GM12878 (cell line): ENCODE data around the gene LPAR5. TPM values are rescaled to one million over a fixed set of nuclear protein-coding genes. Genes with fewer than 3 reads are reported as not detected.
A peak's percentile ranks its signal among the peaks of the same experiment; 100 is the strongest.

ENCODE experiments used
- ATAC-seq: fragments of 200-7000 bp; cut with Tn5 transposase; 3 replicates; pipeline ENCODE4 v1.9.1; 2020; ENCODE audit warnings: mild to moderate bottlenecking, moderate library complexity
- BruUV-seq: library from RNA; stranded (reverse); fragments of 400-500 nt; replicated peaks from 2 replicates; lab custom pipeline; 2021; lab: Mats Ljungman, UMichigan
- CTCF ChIA-PET: fragments of 300-600 bp; sonication (Branson Sonifier 250); formaldehyde crosslinking; extraction: SDS; loops from one replicate; lab custom pipeline; 2021; ENCODE audit warnings: inconsistent platforms; lab: Yijun Ruan, JAX
- POLR2A ChIA-PET: fragments of 350-600 bp; formaldehyde crosslinking; extraction: SDS; loops from one replicate; lab custom pipeline; 2021; ENCODE audit warnings: inconsistent platforms; lab: Charles Lee
- RAD21 ChIA-PET: fragments of 300-600 bp; sonication (Branson Sonifier 250); formaldehyde crosslinking; loops from one replicate; lab custom pipeline; 2023; ENCODE audit warnings: antibody characterized with exemption; ENCODE audit not compliant: unreplicated experiment; lab: Charles Lee
- SMC1A ChIA-PET: fragments of 300-600 bp; sonication (Branson Sonifier 250); formaldehyde crosslinking; loops from one replicate; lab custom pipeline; 2023; ENCODE audit not compliant: unreplicated experiment, uncharacterized antibody; lab: Charles Lee
- DNase-seq: peaks from one replicate; pipeline ENCODE4 v3.0.0-alpha.2; 2011; ENCODE audit warnings: low read depth, low spot score
- FAIRE-seq: peaks from 3 replicates; lab custom pipeline; 2011; peaks lifted over from hg19 to GRCh38; lab: Jason Lieb, UNC
- H2AFZ ChIP-seq: 2 replicates; pipeline ENCODE4 v1.6.0; 2011; ENCODE audit warnings: low read depth, low read length, control low read depth; ENCODE audit not compliant: control insufficient read depth
- H3K27ac ChIP-seq: 2 replicates; pipeline ENCODE4 v1.5.1; 2011; ENCODE audit warnings: control low read depth; ENCODE audit not compliant: control insufficient read depth, insufficient read depth
- H3K27me3 ChIP-seq, 2 experiments: replicated peaks in 1 of 2; 2 replicates each; pipeline versions ENCODE4 v1.6.0 to v1.6.1; 2011; ENCODE audit warnings: low read length in 1 of 2; ENCODE audit not compliant: control insufficient read depth in 2 of 2, insufficient read depth in 2 of 2
- H3K36me3 ChIP-seq, 2 experiments: 2 replicates each; pipeline ENCODE4 v1.5.1; 2011; ENCODE audit warnings: low read length in 1 of 2; ENCODE audit not compliant: control insufficient read depth in 2 of 2, insufficient read depth in 2 of 2
- H3K4me1 ChIP-seq: 2 replicates; pipeline ENCODE4 v1.6.1; 2011; ENCODE audit warnings: mild to moderate bottlenecking, low read length, moderate library complexity, mixed read lengths; ENCODE audit not compliant: control insufficient read depth, insufficient read depth
- H3K4me2 ChIP-seq: 2 replicates; pipeline ENCODE4 v1.6.0; 2011; ENCODE audit warnings: control low read depth; ENCODE audit not compliant: control insufficient read depth, insufficient read depth
- H3K4me3 ChIP-seq: fragments of 200-600 bp; sonication (generic); 2 replicates; pipeline ENCODE4 v1.5.1; 2016
- H3K79me2 ChIP-seq: 2 replicates; pipeline ENCODE4 v1.6.0; 2011; ENCODE audit warnings: low read length; ENCODE audit not compliant: control insufficient read depth, insufficient read depth
- H3K9ac ChIP-seq: 2 replicates; pipeline ENCODE4 v1.8.0; 2011; ENCODE audit warnings: low read length, control low read depth, mixed read lengths; ENCODE audit not compliant: control insufficient read depth, insufficient read depth
- H3K9me3 ChIP-seq: replicated peaks from 3 replicates; pipeline ENCODE4 v1.5.1; 2011; ENCODE audit warnings: mild to moderate bottlenecking, low read length; ENCODE audit not compliant: control insufficient read depth, insufficient read depth
- H4K20me1 ChIP-seq: 2 replicates; pipeline ENCODE4 v1.6.0; 2011; ENCODE audit not compliant: control insufficient read depth, insufficient read depth
- E4F1 ChIP-seq: fragments of 450-650 bp; IDR thresholded peaks from 2 replicates; pipeline ENCODE4 v1.6.1; 2018; ENCODE audit warnings: borderline replicate concordance, mild to moderate bottlenecking; ENCODE audit not compliant: partially characterized antibody
- EED ChIP-seq: sonication (generic); IDR thresholded peaks from 2 replicates; pipeline ENCODE4 v1.6.1; 2016; ENCODE audit warnings: antibody characterized with exemption, low read depth
- GABPA ChIP-seq: IDR thresholded peaks from 2 replicates; pipeline ENCODE4 v1.6.1; 2014; ENCODE audit warnings: antibody characterized with exemption, low read depth, mild to moderate bottlenecking, inconsistent platforms
- HCFC1 ChIP-seq: fragments of 150-350 bp; IDR thresholded peaks from 2 replicates; pipeline ENCODE4 v1.6.1; 2014; ENCODE audit warnings: low read length
- IKZF2 ChIP-seq, 2 experiments: fragments of 450-650 bp; IDR thresholded peaks; 2 replicates each; pipeline ENCODE4 v1.6.1; 2017; ENCODE audit warnings: mild to moderate bottlenecking in 2 of 2, moderate library complexity in 2 of 2
- POLR2AphosphoS5 ChIP-seq: IDR thresholded peaks from 2 replicates; pipeline ENCODE4 v1.6.1; 2011; ENCODE audit warnings: mild to moderate bottlenecking, low read length, inconsistent platforms
- REST ChIP-seq: IDR thresholded peaks from 2 replicates; pipeline ENCODE4 v1.6.1; 2012; ENCODE audit warnings: mild to moderate bottlenecking, low read depth, low read length
- RUNX3 ChIP-seq: IDR thresholded peaks from 2 replicates; pipeline ENCODE4 v1.6.1; 2012; ENCODE audit warnings: low read length, inconsistent platforms
- SPI1 ChIP-seq: IDR thresholded peaks from 2 replicates; pipeline ENCODE4 v1.6.1; 2011; ENCODE audit warnings: low read depth, mild to moderate bottlenecking, low read length, moderate library complexity, borderline replicate concordance; ENCODE audit not compliant: insufficient read depth
- TAF1 ChIP-seq: IDR thresholded peaks from 2 replicates; pipeline ENCODE4 v1.6.1; 2011; ENCODE audit warnings: mild to moderate bottlenecking, low read depth, low read length, borderline replicate concordance
- ZNF687 ChIP-seq: fragments of 450-650 bp; IDR thresholded peaks from 2 replicates; pipeline ENCODE4 v1.6.1; 2017; ENCODE audit warnings: mild to moderate bottlenecking, moderate library complexity
- ZSCAN29 ChIP-seq: fragments of 450-650 bp; IDR thresholded peaks from 2 replicates; pipeline ENCODE4 v1.6.1; 2017; ENCODE audit warnings: mild to moderate bottlenecking, moderate library complexity
- WGBS: methylation state at CpG from one replicate; pipeline ENCODE4 v1.1.6; 2016; ENCODE audit warnings: low lambda C conversion rate; ENCODE audit not compliant: insufficient replicate concordance, insufficient coverage; ENCODE audit errors: missing lambda C conversion rate; 5-methylcytosine and 5-hydroxymethylcytosine counted together
- in situ Hi-C: fragments of 300-500 bp; cut with MboI; formaldehyde crosslinking; loops from 9 replicates; pipeline ENCODE4 v1.14.3; 2018; ENCODE audit warnings: mixed read lengths
- intact Hi-C: fragments of 100-400 bp; cut with micrococcal nuclease; formaldehyde crosslinking; loops from one replicate; pipeline ENCODE4 v1.14.2; 2022; ENCODE audit not compliant: unreplicated experiment
- polyA plus RNA-seq, 11 experiments: library from polyadenylated mRNA; depleted of rRNA in 4 of 11; unstranded in 6 of 11; stranded (reverse) in 5 of 11; fragments of >200 nt; fragmentation: Nextera tagmentation in 4 of 11; fragmentation: Illumina TruSeq in 1 of 11; extraction: Ambion mirVana in 4 of 11; extraction: Trizol in 1 of 11; gene quantifications; 1 replicate in 1 of 11; 2 replicates in 10 of 11; pipeline versions ENCODE4 v1.2.1 to v1.2.3, GENCODE V29; 2011 to 2016; ENCODE audit warnings: inconsistent platforms in 2 of 11, missing spikeins in 2 of 11, low read depth in 1 of 11
- total RNA-seq, 4 experiments: library from RNA; depleted of rRNA in 3 of 4; stranded (reverse); fragments of >200 nt in 3 of 4; fragmentation: Illumina TruSeq in 1 of 4; extraction: Trizol in 1 of 4; gene quantifications; 2 replicates each; pipeline versions ENCODE4 v1.2.1 to v1.2.3, GENCODE V29; 2013 to 2021
- TF ChIP-seq, protein P1 (sequence below): IDR thresholded peaks from 2 replicates; pipeline ENCODE4 v1.6.1; 2012; ENCODE audit warnings: low read depth, low read length, improper control_type of control experiment

Gene LPAR5
- total and polyA plus RNA-seq, 10 of the 15 experiments (the other 5 are each of a cell fraction or from before 2014, with no cell fraction given), result 1.3 to 7.9 (median 5.3) TPM

- H3K4me1 ChIP-seq, result peaks cover 14% of the 10 kb centered on the region
- in situ Hi-C loops (no loop called here), intact Hi-C loops (no loop called here)
- POLR2A ChIA-PET, result interaction anchor here (0.5 to 2.9 kb wide), 7 partner anchors 10 to 327 kb away, joined by 3 to 47 read pairs (median 5); partner anchors contain the start of genes COPS7A and LPAR5
- peak overlapping the region; percentile 45 for H3K4me2 ChIP-seq
- CTCF ChIA-PET, result interaction anchor here (0.6 to 3.6 kb wide), 24 partner anchors 9 to 148 kb away, joined by 3 to 23 read pairs (median 5); partner anchors contain the start of genes LPAR5 and NOP2
- H4K20me1 ChIP-seq, result no peaks in the 10 kb centered on the region
- H3K9me3 ChIP-seq, result peaks cover 15% of the 10 kb centered on the region
- no peaks in the 10 kb centered on the region for H3K36me3 ChIP-seq
- SMC1A ChIA-PET, result interaction anchor here (1.0 to 4.2 kb wide), 16 partner anchors 9 to 218 kb away, joined by 3 to 23 read pairs (median 4); partner anchors contain the start of gene LPAR5
- peak overlapping the region; percentile 54 for H2AFZ ChIP-seq
- FAIRE-seq (no peak), ATAC-seq (peak; percentile 53), DNase-seq (no peak)
- under 1% methylated on average over 6 of the region's 6 CpGs for WGBS
- H3K9ac ChIP-seq, result no peak overlapping the region
- RAD21 ChIA-PET, result interaction anchor here (0.9 to 2.5 kb wide), 10 partner anchors 10 to 81 kb away, joined by 4 to 24 read pairs (median 8); partner anchors contain the start of genes CHD4, LPAR5 and ZNF384
- no TSS peak for BruUV-seq
- H3K79me2 ChIP-seq, result no peaks in the 10 kb centered on the region
- no peaks in the 10 kb centered on the region for H3K27me3 ChIP-seq
- no peak overlapping the region for H3K4me3 ChIP-seq
- peak overlapping the region; percentile 48 for H3K27ac ChIP-seq
- no peak for TF ChIP-seq TAF1
- 0 out of 2 replicates have a peak, but pooled peaks have one; percentile 7 for TF ChIP-seq RUNX3
- no peak for TF ChIP-seq ZSCAN29
- TF ChIP-seq GABPA, result peak; percentile 73; the same call in 1 of the 2 replicates
- TF ChIP-seq IKZF2 (IDR thresholded peaks at IDR 0.05), result 0 out of 4 replicates have a peak, but pooled peaks of 1 of the 2 experiments have one; percentile 22
- peak; percentile 78 for TF ChIP-seq EED
- no peak for TF ChIP-seq ZNF687
- TF ChIP-seq POLR2AphosphoS5, result no peak
- no peak for TF ChIP-seq E4F1
- TF ChIP-seq, protein P1, sequence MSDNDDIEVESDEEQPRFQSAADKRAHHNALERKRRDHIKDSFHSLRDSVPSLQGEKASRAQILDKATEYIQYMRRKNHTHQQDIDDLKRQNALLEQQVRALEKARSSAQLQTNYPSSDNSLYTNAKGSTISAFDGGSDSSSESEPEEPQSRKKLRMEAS, result no peak
- TF ChIP-seq REST, result no peak
- peak; percentile 80 for TF ChIP-seq SPI1
- no peak for TF ChIP-seq HCFC1
Measured at GRCh38 chr12:6644257-6644596, 8.5 kb upstream of the LPAR5 start.
